ENCODE data around the gene ACTR3.
A peak's percentile ranks its signal among the peaks of the same experiment; 100 is the strongest.

The ACTR3 gene

DNA sequence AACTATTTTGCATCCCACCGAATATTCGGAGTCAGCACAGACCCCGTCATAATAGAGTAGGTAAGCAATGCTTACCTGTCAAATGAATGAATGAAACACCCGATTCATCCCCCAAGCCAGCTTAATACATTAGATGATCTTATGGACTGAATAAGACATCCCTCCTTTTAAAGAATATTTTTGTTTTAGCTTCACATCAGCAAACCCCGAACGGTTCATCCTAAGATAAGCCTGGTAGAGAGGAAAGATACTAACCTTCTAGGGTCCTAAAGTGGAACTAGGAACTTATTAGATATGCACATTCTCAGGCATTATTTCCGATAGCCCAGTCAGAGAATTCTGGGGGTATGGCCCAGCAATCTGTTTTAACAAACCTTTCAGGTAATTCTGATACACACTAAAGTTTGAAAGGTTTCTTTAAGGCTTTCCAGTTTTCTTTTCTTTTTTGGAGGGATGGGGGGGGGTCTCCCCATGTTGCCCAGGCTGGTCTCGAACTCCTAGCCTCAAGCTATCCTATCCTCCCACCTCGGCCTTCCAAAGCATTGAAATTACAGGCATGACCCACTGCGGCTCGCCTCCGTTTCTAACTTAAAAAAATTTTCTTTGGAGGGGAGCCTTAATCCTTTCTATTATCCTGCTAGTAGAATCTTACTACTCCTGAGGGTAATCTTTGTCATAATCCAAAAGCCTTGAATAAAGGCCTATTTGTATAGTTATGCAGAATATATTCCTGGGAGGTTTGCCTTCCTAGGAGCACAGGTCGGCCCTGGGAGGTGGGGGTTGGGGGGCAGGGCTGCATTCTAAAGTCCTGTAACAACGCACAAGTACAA, 1.0 kb upstream of the ACTR3 start:
- DNase-seq, result peak; percentile 62
- no peak for TF ChIP-seq CTCF (IDR thresholded peaks at IDR 0.05)
- H3K36me3 Mint-ChIP-seq (ENCODE audit: low read depth), result peaks cover 35% of the 10 kb centered on the region
- peaks cover 61% of the 10 kb centered on the region for H3K4me1 Mint-ChIP-seq
- peak overlapping the region; percentile 95 for H3K4me3 Mint-ChIP-seq
- peaks cover 4% of the 10 kb centered on the region for H3K9me3 Mint-ChIP-seq
- H3K27me3 Mint-ChIP-seq (ENCODE audit: low read depth, poor library complexity), result no peaks in the 10 kb centered on the region
- H3K27ac Mint-ChIP-seq, result peak overlapping the region; percentile 100

- Mint-ChIP-seq H3K4me3 (peak overlapping the region; percentile 95), H3K36me3 (ENCODE audit: low read depth) (peaks cover 26% of the 10 kb centered on the region), H3K27ac (peak overlapping the region; percentile 92), H3K9me3 (peaks cover 4% of the 10 kb centered on the region), H3K27me3 (ENCODE audit: low read depth, poor library complexity) (no peaks in the 10 kb centered on the region), H3K4me1 (peaks cover 77% of the 10 kb centered on the region)
- DNase-seq, result peak; percentile 68
- TF ChIP-seq CTCF (IDR thresholded peaks at IDR 0.05), result no peak
These were observed 655 bp downstream of the ACTR3 start for GRCh38 chr2:113890253-113891235.

GRCh38 chr2:113891265-113891959, 1.5 kb downstream of the ACTR3 start:
- DNase-seq, result no peak
- no peaks in the 10 kb centered on the region for H3K27me3 Mint-ChIP-seq (ENCODE audit: low read depth, poor library complexity)
- peaks cover 83% of the 10 kb centered on the region for H3K4me1 Mint-ChIP-seq
- H3K36me3 Mint-ChIP-seq (ENCODE audit: low read depth), result peaks cover 24% of the 10 kb centered on the region
- H3K4me3 Mint-ChIP-seq, result peak overlapping the region; percentile 95
- H3K27ac Mint-ChIP-seq, result peak overlapping the region; percentile 92
- no peak for TF ChIP-seq CTCF (IDR thresholded peaks at IDR 0.05)
- H3K9me3 Mint-ChIP-seq, result peaks cover 4% of the 10 kb centered on the region

DNA sequence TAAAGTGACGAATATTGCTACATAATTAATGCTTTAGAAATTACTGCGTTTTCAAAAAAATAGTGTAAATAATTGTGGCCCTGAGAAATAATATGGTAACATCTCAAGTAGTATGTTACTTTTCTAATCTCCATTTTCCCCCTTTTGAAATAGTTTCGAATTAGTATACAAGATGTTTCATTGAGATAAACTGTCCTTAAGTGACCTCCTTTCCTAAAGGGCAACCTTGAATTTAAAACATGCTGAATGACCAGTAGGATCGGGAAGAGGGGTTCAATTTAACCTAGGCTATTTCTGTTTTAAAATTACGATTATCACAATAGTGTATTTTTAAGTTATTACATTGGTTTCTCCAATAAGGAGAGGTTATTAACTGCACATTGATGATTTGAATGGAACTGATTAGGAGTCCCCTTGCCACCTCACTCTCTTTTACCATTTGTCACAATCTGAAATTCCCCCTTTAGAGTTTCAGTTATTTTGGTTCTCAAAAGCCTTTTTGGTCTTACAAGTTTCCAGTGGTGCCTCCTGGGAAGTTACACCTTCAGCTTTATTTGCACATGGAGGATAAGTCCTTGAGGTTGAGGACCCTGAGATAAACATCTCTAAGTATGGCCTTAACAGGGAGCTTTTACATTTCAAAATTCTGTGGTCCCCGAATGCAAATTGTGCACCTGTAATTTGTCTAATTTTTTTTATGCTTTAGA, 2.3 kb downstream of the ACTR3 start:
- H3K36me3 Mint-ChIP-seq (ENCODE audit: low read depth), result peaks cover 22% of the 10 kb centered on the region
- peaks cover 83% of the 10 kb centered on the region for H3K4me1 Mint-ChIP-seq
- no peaks in the 10 kb centered on the region for H3K27me3 Mint-ChIP-seq (ENCODE audit: low read depth, poor library complexity)
- H3K27ac Mint-ChIP-seq, result peak overlapping the region; percentile 50
- TF ChIP-seq CTCF (IDR thresholded peaks at IDR 0.05), result no peak
- H3K9me3 Mint-ChIP-seq, result peaks cover 4% of the 10 kb centered on the region
- no peak for DNase-seq
- H3K4me3 Mint-ChIP-seq, result peak overlapping the region; percentile 95

DNA sequence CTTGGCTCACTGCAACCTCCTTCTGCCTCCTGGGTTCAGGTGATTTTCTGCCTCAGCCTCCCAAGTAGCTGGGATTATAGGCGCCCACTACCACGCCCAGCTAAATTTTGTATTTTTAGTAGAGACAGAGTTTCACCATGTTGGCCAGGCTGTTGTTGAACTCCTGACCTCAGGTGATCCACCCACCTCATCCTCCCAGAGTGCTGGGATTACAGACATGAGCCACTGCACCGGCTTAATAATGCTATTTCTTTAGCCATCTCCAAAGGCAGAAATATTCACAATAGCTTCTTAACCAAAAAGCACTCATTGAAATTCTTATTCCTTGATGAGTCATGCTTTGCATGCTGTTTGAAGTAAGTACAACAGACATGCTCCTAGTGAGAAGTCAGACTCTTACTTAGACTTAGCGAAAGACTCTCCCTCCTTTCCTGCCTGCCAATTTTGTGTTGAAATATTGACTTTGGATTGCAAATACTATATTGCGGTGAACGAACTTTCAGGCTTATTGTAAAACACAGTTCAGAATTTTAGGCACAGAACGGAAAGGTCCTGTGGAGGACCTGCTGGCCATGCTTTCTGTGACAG, 4.4 kb downstream of the ACTR3 start:
- Mint-ChIP-seq H3K4me1 (peaks cover 67% of the 10 kb centered on the region), H3K27me3 (ENCODE audit: low read depth, poor library complexity) (no peaks in the 10 kb centered on the region), H3K27ac (peak overlapping the region; percentile 70), H3K9me3 (no peaks in the 10 kb centered on the region), H3K4me3 (no peak overlapping the region), H3K36me3 (ENCODE audit: low read depth) (peaks cover 12% of the 10 kb centered on the region)
- DNase-seq, result no peak
- TF ChIP-seq CTCF (IDR thresholded peaks at IDR 0.05), result no peak
